ENCODE measurements around the gene MYO15A. TPM values are rescaled to one million over a fixed set of nuclear protein-coding genes. Genes with fewer than 3 reads are reported as not detected.

The MYO15A gene
- total and polyA plus RNA-seq, 2 experiments from 2014 or later = 1.0 to 2.2 TPM

DNA sequence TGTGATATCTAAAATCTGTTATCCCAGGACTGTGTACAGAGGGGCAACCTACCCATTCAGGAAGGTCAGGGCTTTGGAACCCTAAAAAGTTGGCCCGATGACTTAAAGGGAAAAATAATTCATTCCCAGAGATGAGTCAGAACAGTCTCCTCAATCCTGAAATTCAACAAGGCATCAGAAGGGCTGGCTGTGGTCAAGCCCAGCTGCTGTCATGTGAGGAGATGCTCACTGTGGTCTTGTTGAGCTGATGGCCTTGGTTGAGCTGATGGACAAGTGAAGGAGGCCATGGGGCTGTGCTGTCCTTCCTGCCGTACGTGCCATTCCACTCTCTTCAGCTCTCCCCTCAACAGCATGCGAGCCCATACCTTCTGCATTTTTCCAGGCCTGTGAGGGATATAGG is 41.7 kb upstream of the MYO15A start:
- no peaks in the 10 kb centered on the region for H3K27me3 Mint-ChIP-seq (ENCODE audit: insufficient read depth, low read depth, poor library complexity)

More for the DNA sequence above, 41.7 kb upstream of the MYO15A start:
- no peaks in the 10 kb centered on the region for H3K4me1 ChIP-seq (ENCODE audit: insufficient read depth)
- no peak for ATAC-seq
- H3K9me2 ChIP-seq (ENCODE audit: insufficient read depth) = no peaks in the 10 kb centered on the region
- H4K20me1 ChIP-seq (replicated peaks; ENCODE audit: insufficient read depth) = peaks cover 2% of the 10 kb centered on the region; the same call in 1 of the 2 replicates
- H3K4me1 Mint-ChIP-seq = peaks cover 3% of the 10 kb centered on the region
- peaks cover 9% of the 10 kb centered on the region; the same call in 2 of the 3 replicates for H3K36me3 Mint-ChIP-seq (ENCODE audit: low read depth)
- H3K27ac ChIP-seq (ENCODE audit: low read depth) = no peak overlapping the region
- peaks cover 5% of the 10 kb centered on the region; the same call in 1 of the 2 replicates for H3K36me3 ChIP-seq (ENCODE audit: insufficient read depth)
- no peak for DNase-seq (ENCODE audit: low spot score)
- no peaks in the 10 kb centered on the region for H3K79me2 ChIP-seq (replicated peaks; ENCODE audit: insufficient read depth)
- H3K27me3 ChIP-seq (ENCODE audit: insufficient read depth) = no peaks in the 10 kb centered on the region
- H3K4me3 Mint-ChIP-seq = no peak overlapping the region
- TF ChIP-seq ZNF331 (CRISPR knock-in tag; IDR thresholded peaks at IDR 0.05; ENCODE audit: low read depth) = no peak
- no peak for TF ChIP-seq STAT1 (IDR thresholded peaks at IDR 0.05; ENCODE audit: unreplicated experiment)
- TF ChIP-seq, protein P1, sequence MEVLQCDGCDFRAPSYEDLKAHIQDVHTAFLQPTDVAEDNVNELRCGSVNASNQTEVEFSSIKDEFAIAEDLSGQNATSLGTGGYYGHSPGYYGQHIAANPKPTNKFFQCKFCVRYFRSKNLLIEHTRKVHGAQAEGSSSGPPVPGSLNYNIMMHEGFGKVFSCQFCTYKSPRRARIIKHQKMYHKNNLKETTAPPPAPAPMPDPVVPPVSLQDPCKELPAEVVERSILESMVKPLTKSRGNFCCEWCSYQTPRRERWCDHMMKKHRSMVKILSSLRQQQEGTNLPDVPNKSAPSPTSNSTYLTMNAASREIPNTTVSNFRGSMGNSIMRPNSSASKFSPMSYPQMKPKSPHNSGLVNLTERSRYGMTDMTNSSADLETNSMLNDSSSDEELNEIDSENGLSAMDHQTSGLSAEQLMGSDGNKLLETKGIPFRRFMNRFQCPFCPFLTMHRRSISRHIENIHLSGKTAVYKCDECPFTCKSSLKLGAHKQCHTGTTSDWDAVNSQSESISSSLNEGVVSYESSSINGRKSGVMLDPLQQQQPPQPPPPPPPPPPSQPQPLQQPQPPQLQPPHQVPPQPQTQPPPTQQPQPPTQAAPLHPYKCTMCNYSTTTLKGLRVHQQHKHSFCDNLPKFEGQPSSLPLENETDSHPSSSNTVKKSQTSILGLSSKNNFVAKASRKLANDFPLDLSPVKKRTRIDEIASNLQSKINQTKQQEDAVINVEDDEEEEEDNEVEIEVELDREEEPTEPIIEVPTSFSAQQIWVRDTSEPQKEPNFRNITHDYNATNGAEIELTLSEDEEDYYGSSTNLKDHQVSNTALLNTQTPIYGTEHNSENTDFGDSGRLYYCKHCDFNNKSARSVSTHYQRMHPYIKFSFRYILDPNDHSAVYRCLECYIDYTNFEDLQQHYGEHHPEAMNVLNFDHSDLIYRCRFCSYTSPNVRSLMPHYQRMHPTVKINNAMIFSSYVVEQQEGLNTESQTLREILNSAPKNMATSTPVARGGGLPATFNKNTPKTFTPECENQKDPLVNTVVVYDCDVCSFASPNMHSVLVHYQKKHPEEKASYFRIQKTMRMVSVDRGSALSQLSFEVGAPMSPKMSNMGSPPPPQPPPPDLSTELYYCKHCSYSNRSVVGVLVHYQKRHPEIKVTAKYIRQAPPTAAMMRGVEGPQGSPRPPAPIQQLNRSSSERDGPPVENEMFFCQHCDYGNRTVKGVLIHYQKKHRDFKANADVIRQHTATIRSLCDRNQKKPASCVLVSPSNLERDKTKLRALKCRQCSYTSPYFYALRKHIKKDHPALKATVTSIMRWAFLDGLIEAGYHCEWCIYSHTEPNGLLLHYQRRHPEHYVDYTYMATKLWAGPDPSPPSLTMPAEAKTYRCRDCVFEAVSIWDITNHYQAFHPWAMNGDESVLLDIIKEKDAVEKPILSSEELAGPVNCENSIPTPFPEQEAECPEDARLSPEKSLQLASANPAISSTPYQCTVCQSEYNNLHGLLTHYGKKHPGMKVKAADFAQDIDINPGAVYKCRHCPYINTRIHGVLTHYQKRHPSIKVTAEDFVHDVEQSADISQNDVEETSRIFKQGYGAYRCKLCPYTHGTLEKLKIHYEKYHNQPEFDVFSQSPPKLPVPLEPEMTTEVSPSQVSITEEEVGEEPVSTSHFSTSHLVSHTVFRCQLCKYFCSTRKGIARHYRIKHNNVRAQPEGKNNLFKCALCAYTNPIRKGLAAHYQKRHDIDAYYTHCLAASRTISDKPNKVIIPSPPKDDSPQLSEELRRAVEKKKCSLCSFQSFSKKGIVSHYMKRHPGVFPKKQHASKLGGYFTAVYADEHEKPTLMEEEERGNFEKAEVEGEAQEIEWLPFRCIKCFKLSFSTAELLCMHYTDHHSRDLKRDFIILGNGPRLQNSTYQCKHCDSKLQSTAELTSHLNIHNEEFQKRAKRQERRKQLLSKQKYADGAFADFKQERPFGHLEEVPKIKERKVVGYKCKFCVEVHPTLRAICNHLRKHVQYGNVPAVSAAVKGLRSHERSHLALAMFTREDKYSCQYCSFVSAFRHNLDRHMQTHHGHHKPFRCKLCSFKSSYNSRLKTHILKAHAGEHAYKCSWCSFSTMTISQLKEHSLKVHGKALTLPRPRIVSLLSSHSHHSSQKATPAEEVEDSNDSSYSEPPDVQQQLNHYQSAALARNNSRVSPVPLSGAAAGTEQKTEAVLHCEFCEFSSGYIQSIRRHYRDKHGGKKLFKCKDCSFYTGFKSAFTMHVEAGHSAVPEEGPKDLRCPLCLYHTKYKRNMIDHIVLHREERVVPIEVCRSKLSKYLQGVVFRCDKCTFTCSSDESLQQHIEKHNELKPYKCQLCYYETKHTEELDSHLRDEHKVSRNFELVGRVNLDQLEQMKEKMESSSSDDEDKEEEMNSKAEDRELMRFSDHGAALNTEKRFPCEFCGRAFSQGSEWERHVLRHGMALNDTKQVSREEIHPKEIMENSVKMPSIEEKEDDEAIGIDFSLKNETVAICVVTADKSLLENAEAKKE (CRISPR knock-in tag; IDR thresholded peaks at IDR 0.05) = no peak
- TF ChIP-seq CREB1 (CRISPR knock-in tag; IDR thresholded peaks at IDR 0.05; ENCODE audit: low read depth) = no peak
- TF ChIP-seq ZNF114 (CRISPR knock-in tag; IDR thresholded peaks at IDR 0.05) = no peak
- TF ChIP-seq POLR2AphosphoS5 (IDR thresholded peaks at IDR 0.05; ENCODE audit: low read depth) = no peak
- TF ChIP-seq EZH2phosphoT487 (IDR thresholded peaks at IDR 0.05; ENCODE audit: unreplicated experiment) = no peak
- TF ChIP-seq JUNB (IDR thresholded peaks at IDR 0.05; ENCODE audit: unreplicated experiment) = no peak
- TF ChIP-seq, protein P2, sequence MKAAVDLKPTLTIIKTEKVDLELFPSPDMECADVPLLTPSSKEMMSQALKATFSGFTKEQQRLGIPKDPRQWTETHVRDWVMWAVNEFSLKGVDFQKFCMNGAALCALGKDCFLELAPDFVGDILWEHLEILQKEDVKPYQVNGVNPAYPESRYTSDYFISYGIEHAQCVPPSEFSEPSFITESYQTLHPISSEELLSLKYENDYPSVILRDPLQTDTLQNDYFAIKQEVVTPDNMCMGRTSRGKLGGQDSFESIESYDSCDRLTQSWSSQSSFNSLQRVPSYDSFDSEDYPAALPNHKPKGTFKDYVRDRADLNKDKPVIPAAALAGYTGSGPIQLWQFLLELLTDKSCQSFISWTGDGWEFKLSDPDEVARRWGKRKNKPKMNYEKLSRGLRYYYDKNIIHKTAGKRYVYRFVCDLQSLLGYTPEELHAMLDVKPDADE (IDR thresholded peaks at IDR 0.05) = no peak
- TF ChIP-seq REST (IDR thresholded peaks at IDR 0.05; ENCODE audit: unreplicated experiment) = no peak
- TF ChIP-seq EZH2 (IDR thresholded peaks at IDR 0.05; ENCODE audit: low read depth, unreplicated experiment) = no peak
- TF ChIP-seq CTCF (conservative IDR thresholded peaks at IDR 0.05; ENCODE audit: low read depth in 2 of 2) = no peak
- TF ChIP-seq NANOG (IDR thresholded peaks at IDR 0.05; ENCODE audit: borderline replicate concordance) = no peak
- no peak overlapping the region for H3K27ac Mint-ChIP-seq
- H3K4me2 ChIP-seq = no peak overlapping the region
- H3K9me3 Mint-ChIP-seq = no peaks in the 10 kb centered on the region
- H3K4me3 ChIP-seq = no peak overlapping the region
- H3F3A ChIP-seq (replicated peaks; ENCODE audit: low read depth) = no peaks in the 10 kb centered on the region
- H2AFZ ChIP-seq = no peak overlapping the region

Measured in GM23338 (cell line).